Endothelial cell of umbilical vein (primary cell): ENCODE measurements around the gene DAB1. TPM values are rescaled to one million over a fixed set of nuclear protein-coding genes. Genes with fewer than 3 reads are reported as not detected.

Source experiments
- BruUV-seq: library from RNA; stranded (reverse); fragments of 400-500 nt; replicated peaks from 2 replicates; lab custom pipeline; 2021; lab: Mats Ljungman, UMichigan
- CTCF ChIA-PET: fragments of 300-600, 350-600 bp; sonication (Branson Sonifier 250); formaldehyde crosslinking; loops from one replicate; lab custom pipeline; 2021; ENCODE audit warnings: antibody characterized with exemption, inconsistent platforms; lab: Charles Lee
- POLR2A ChIA-PET: fragments of 300-600, 350-600 bp; sonication (Branson Sonifier 250); formaldehyde crosslinking; loops from one replicate; lab custom pipeline; 2021; ENCODE audit warnings: antibody characterized with exemption, inconsistent platforms; lab: Charles Lee
- DNase-seq: peaks from one replicate; pipeline ENCODE4 v3.0.0-alpha.2; 2011; ENCODE audit warnings: low read depth, low spot score
- FAIRE-seq: peaks from 2 replicates; lab custom pipeline; 2011; peaks lifted over from hg19 to GRCh38; lab: Jason Lieb, UNC
- H2AFZ ChIP-seq: 2 replicates; pipeline ENCODE4 v1.6.0; 2012; ENCODE audit warnings: low read depth, low read length, control low read depth, inconsistent platforms
- H3K27ac ChIP-seq: 2 replicates; pipeline ENCODE4 v1.5.1; 2011; ENCODE audit warnings: low read depth, mild to moderate bottlenecking, control low read depth, low read length, moderate library complexity; ENCODE audit not compliant: insufficient read depth
- H3K27me3 ChIP-seq, 2 experiments: 2 replicates each; pipeline versions ENCODE4 v1.6.0 to v1.6.1; 2011; ENCODE audit warnings: low read length in 2 of 2, mixed read lengths in 1 of 2; ENCODE audit not compliant: control insufficient read depth in 2 of 2, insufficient read depth in 2 of 2
- H3K36me3 ChIP-seq, 2 experiments: 2 replicates in 1 of 2; 3 replicates in 1 of 2; pipeline ENCODE4 v1.5.1; 2011; ENCODE audit warnings: low read length in 2 of 2, mild to moderate bottlenecking in 1 of 2, moderate library complexity in 1 of 2; ENCODE audit not compliant: control insufficient read depth in 2 of 2, insufficient read depth in 2 of 2; ENCODE audit errors: extremely low read depth in 1 of 2
- H3K4me1 ChIP-seq: 3 replicates; pipeline ENCODE4 v1.5.1; 2011; ENCODE audit warnings: mild to moderate bottlenecking, low read length; ENCODE audit not compliant: control insufficient read depth, insufficient read depth; ENCODE audit errors: extremely low read depth
- H3K4me2 ChIP-seq: 2 replicates; pipeline ENCODE4 v1.6.1; 2011; ENCODE audit warnings: low read length, control low read depth, mixed read lengths; ENCODE audit not compliant: insufficient read depth
- H3K4me3 ChIP-seq, 3 experiments: fragments of 200-600 bp in 1 of 3; sonication (generic), shearing (Covaris generic) in 1 of 3; replicated peaks in 1 of 3; 2 replicates each; pipeline ENCODE4 v1.5.1; 2011 to 2016; ENCODE audit warnings: control low read depth in 3 of 3, low read length in 3 of 3, mild to moderate bottlenecking in 2 of 3, inconsistent platforms in 1 of 3, low read depth in 1 of 3, moderate library complexity in 1 of 3; ENCODE audit not compliant: insufficient read depth in 1 of 3
- H3K79me2 ChIP-seq: 2 replicates; pipeline ENCODE4 v1.6.0; 2012; ENCODE audit warnings: low read length, inconsistent platforms; ENCODE audit not compliant: control insufficient read depth, insufficient read depth
- H3K9ac ChIP-seq: replicated peaks from 2 replicates; pipeline ENCODE3; 2011; ENCODE audit warnings: low read length, control low read depth; ENCODE audit not compliant: insufficient read depth; ENCODE audit errors: extremely low read depth
- H3K9me1 ChIP-seq: replicated peaks from 3 replicates; pipeline ENCODE4 v1.6.0; 2011; ENCODE audit warnings: mild to moderate bottlenecking, low read length; ENCODE audit not compliant: control insufficient read depth, insufficient read depth; ENCODE audit errors: extremely low read depth
- H3K9me3 ChIP-seq: replicated peaks from 2 replicates; pipeline ENCODE4 v1.5.1; 2012; ENCODE audit warnings: low read length, inconsistent platforms; ENCODE audit not compliant: control insufficient read depth, insufficient read depth
- H4K20me1 ChIP-seq: replicated peaks from 2 replicates; pipeline ENCODE3; 2011; ENCODE audit warnings: mild to moderate bottlenecking, low read length; ENCODE audit not compliant: control insufficient read depth, insufficient read depth; ENCODE audit errors: extremely low read depth
- CTCF ChIP-seq, 2 donors: IDR thresholded peaks; 1 replicate in 1 of 2; 2 replicates in 1 of 2; pipeline ENCODE4 v1.5.1; 2011; ENCODE audit warnings: low read length in 2 of 2, mild to moderate bottlenecking in 2 of 2, moderate library complexity in 2 of 2, control low read depth in 1 of 2, inconsistent platforms in 1 of 2, low read depth in 1 of 2; ENCODE audit not compliant: insufficient read depth in 1 of 2; ENCODE audit errors: extremely low read depth in 1 of 2
- EZH2 ChIP-seq: IDR thresholded peaks from 2 replicates; pipeline ENCODE4 v1.6.1; 2012; ENCODE audit warnings: borderline replicate concordance, low read depth, mild to moderate bottlenecking, moderate library complexity, low read length, inconsistent platforms; ENCODE audit not compliant: severe bottlenecking
- FOS ChIP-seq: IDR thresholded peaks from 2 replicates; pipeline ENCODE4 v1.6.1; 2011; ENCODE audit warnings: mild to moderate bottlenecking, low read length, moderate library complexity, borderline replicate concordance; ENCODE audit not compliant: insufficient read depth
- GATA2 ChIP-seq: IDR thresholded peaks from 2 replicates; pipeline ENCODE4 v1.7.0; 2011; ENCODE audit warnings: low read depth, mild to moderate bottlenecking, moderate library complexity, mixed read lengths, low read length; ENCODE audit not compliant: insufficient read length, insufficient read depth
- JUN ChIP-seq: IDR thresholded peaks from 2 replicates; pipeline ENCODE4 v1.6.1; 2011; ENCODE audit warnings: borderline replicate concordance, low read depth; ENCODE audit not compliant: insufficient read length, insufficient read depth
- MAX ChIP-seq: IDR thresholded peaks from 2 replicates; pipeline ENCODE4 v1.6.1; 2011; ENCODE audit not compliant: insufficient read depth, insufficient read length
- MYC ChIP-seq: IDR thresholded peaks from one replicate; pipeline ENCODE4 v1.6.1; 2011; ENCODE audit warnings: mild to moderate bottlenecking, low read depth, low read length
- POLR2A ChIP-seq: IDR thresholded peaks from 2 replicates; pipeline ENCODE4 v1.6.1; 2012; ENCODE audit warnings: low read depth, mild to moderate bottlenecking, control low read depth, low read length
- POLR2AphosphoS5 ChIP-seq: IDR thresholded peaks from 2 replicates; pipeline ENCODE4 v1.6.1; 2012; ENCODE audit warnings: low read depth, mild to moderate bottlenecking, control low read depth, low read length, moderate library complexity; ENCODE audit not compliant: insufficient read depth
- dilution Hi-C: fragments of 300-500 bp; cut with MboI; formaldehyde crosslinking; loops from one replicate; pipeline ENCODE4 v1.15.0; 2019; ENCODE audit warnings: low sequenced_read_pairs; ENCODE audit not compliant: extremely low pct_ligation_motif_present
- intact Hi-C: fragments of 100-400 bp; cut with micrococcal nuclease; formaldehyde crosslinking; loops from one replicate; pipeline ENCODE4 v1.10.0; 2022
- polyA plus RNA-seq, 4 experiments: library from polyadenylated mRNA; depleted of rRNA in 3 of 4; stranded (reverse) in 3 of 4; unstranded in 1 of 4; fragments of >200 nt; gene quantifications; 2 replicates each; pipeline versions ENCODE4 v1.2.1 to v1.2.3, GENCODE V29; 2011 to 2012; ENCODE audit warnings: missing spikeins in 1 of 4
- total RNA-seq: library from RNA; stranded (reverse); gene quantifications from 2 replicates; pipeline ENCODE4 v1.2.3, GENCODE V29; 2021

The DAB1 gene
- total and polyA plus RNA-seq, 2 donors (not counting 3 experiments of a cell fraction or from before 2014, with no cell fraction given): not detected

- TF ChIP-seq MYC: no peak
- TF ChIP-seq CTCF (IDR thresholded peaks at IDR 0.05; ENCODE audit: extremely low read depth in 1 of 2, insufficient read depth in 1 of 2, low read depth in 1 of 2, low read length in 2 of 2): no peak
- TF ChIP-seq MAX: no peak
- no peak for TF ChIP-seq EZH2
- no peak for TF ChIP-seq FOS
- TF ChIP-seq POLR2A: no peak
- no peak for TF ChIP-seq GATA2
- TF ChIP-seq POLR2AphosphoS5: no peak
- TF ChIP-seq JUN: no peak
- BruUV-seq: no TSS peak
- no peaks in the 10 kb centered on the region for H3K27me3 ChIP-seq
- H3K27ac ChIP-seq: no peak overlapping the region
- FAIRE-seq: no peak
- H3K79me2 ChIP-seq: no peaks in the 10 kb centered on the region
- H3K9ac ChIP-seq: no peak overlapping the region
- dilution Hi-C loops (no loop called here), intact Hi-C loops (loop anchor here (5.0 kb wide), 1 partner anchor 1583 kb away; the partner anchor contains the start of gene OMA1)
- H2AFZ ChIP-seq: no peak overlapping the region
- H3K9me1 ChIP-seq: no peaks in the 10 kb centered on the region
- DNase-seq: no peak
- H3K36me3 ChIP-seq: no peaks in the 10 kb centered on the region
- ChIA-PET POLR2A (no interaction called here), CTCF (no interaction called here)
- no peaks in the 10 kb centered on the region for H3K4me1 ChIP-seq
- no peaks in the 10 kb centered on the region for H4K20me1 ChIP-seq
- H3K4me3 ChIP-seq: no peak overlapping the region
- no peaks in the 10 kb centered on the region for H3K9me3 ChIP-seq
- no peak overlapping the region for H3K4me2 ChIP-seq
These were observed 459.4 kb downstream of the DAB1 start for GRCh38 chr1:56964349-56965017.
